Neural cell (in vitro differentiated cells): Measurements from ENCODE around the gene ABCB4.

Experiments
- CTCF ChIP-seq: fragments of 450-650 bp; IDR thresholded peaks from 2 replicates; pipeline ENCODE4 v1.5.1; 2014; ENCODE audit warnings: antibody characterized with exemption, mild to moderate bottlenecking, moderate library complexity; ENCODE audit not compliant: poor library complexity, severe bottlenecking
- EP300 ChIP-seq: fragments of 450-650 bp; conservative IDR thresholded peaks from 2 replicates; pipeline ENCODE4 v1.6.1; 2014; ENCODE audit warnings: antibody characterized with exemption, mild to moderate bottlenecking, moderate library complexity; ENCODE audit not compliant: poor library complexity, severe bottlenecking
- EZH2 ChIP-seq: fragments of 200-600, 300-800 bp; shearing (Covaris generic), sonication (generic); IDR thresholded peaks from 2 replicates; pipeline ENCODE4 v1.6.1; 2014; ENCODE audit warnings: antibody characterized with exemption, low read length, borderline replicate concordance, mild to moderate bottlenecking; ENCODE audit not compliant: insufficient read depth, poor library complexity, severe bottlenecking
- POLR2AphosphoS5 ChIP-seq: IDR thresholded peaks from 2 replicates; pipeline ENCODE4 v1.6.1; 2012
- RAD21 ChIP-seq: fragments of 450-650 bp; conservative IDR thresholded peaks from 2 replicates; pipeline ENCODE4 v1.6.1; 2014; ENCODE audit warnings: antibody characterized with exemption, mild to moderate bottlenecking, moderate library complexity
- REST ChIP-seq: IDR thresholded peaks from 2 replicates; pipeline ENCODE4 v1.6.1; 2012; ENCODE audit warnings: borderline replicate concordance
- SMC3 ChIP-seq: fragments of 450-650 bp; conservative IDR thresholded peaks from 2 replicates; pipeline ENCODE4 v1.6.1; 2014; ENCODE audit warnings: antibody characterized with exemption, mild to moderate bottlenecking, moderate library complexity; ENCODE audit not compliant: poor library complexity
- TAF1 ChIP-seq: IDR thresholded peaks from 2 replicates; pipeline ENCODE4 v1.6.1; 2012; ENCODE audit warnings: low read depth

GRCh38 chr7:87505122-87505521 lies 29.6 kb upstream of the ABCB4 start:
- TF ChIP-seq CTCF (no peak), REST (no peak), SMC3 (no peak), RAD21 (no peak), POLR2AphosphoS5 (no peak), EP300 (no peak), EZH2 (no peak), TAF1 (no peak)
